ENCODE data around the gene HYAL1.

GRCh38 chr3:50299638-50299928 is 3.8 kb downstream of the HYAL1 start:
- TF ChIP-seq EZH2 (IDR thresholded peaks at IDR 0.05), result no peak
- TF ChIP-seq CTCF (IDR thresholded peaks at IDR 0.05), result no peak
